Stimulated activated CD8-positive, alpha-beta memory T cell treated with anti-CD3 and anti-CD28 coated beads, Interleukin-15, amount 100 ng/mL, for 24 hours (primary cell): ENCODE measurements around the gene CDH23.

Source experiments
- DNase-seq: peaks from one replicate; pipeline ENCODE4 v3.0.0-alpha.2; 2020; ENCODE audit warnings: low read depth

Gene CDH23

GRCh38 chr10:71538608-71539260 lies 142.0 kb downstream of the CDH23 start:
- no peak for DNase-seq

GRCh38 chr10:71539442-71540118 lies 142.9 kb downstream of the CDH23 start:
- no peak for DNase-seq

GRCh38 chr10:71542478-71542877 lies 145.8 kb downstream of the CDH23 start:
- no peak for DNase-seq

GRCh38 chr10:71543608-71544170 lies 147.0 kb downstream of the CDH23 start:
- no peak for DNase-seq

- no peak for DNase-seq
Observed at GRCh38 chr10:71545001-71545400, 148.3 kb downstream of the CDH23 start.

- no peak for DNase-seq
Observed at GRCh38 chr10:71546220-71546619, 149.5 kb downstream of the CDH23 start.

- no peak for DNase-seq
Observed at GRCh38 chr10:71547312-71547711, 150.6 kb downstream of the CDH23 start.

GRCh38 chr10:71547876-71548846 lies 151.4 kb downstream of the CDH23 start:
- no peak for DNase-seq

GRCh38 chr10:71549766-71550533 lies 153.2 kb downstream of the CDH23 start:
- no peak for DNase-seq

- no peak for DNase-seq
Observed at GRCh38 chr10:71550628-71551027, 153.9 kb downstream of the CDH23 start.

GRCh38 chr10:71551970-71552369 lies 155.2 kb downstream of the CDH23 start:
- DNase-seq: no peak

- no peak for DNase-seq
Observed at GRCh38 chr10:71553432-71553831, 156.7 kb downstream of the CDH23 start.

GRCh38 chr10:71554671-71555070 lies 158.0 kb downstream of the CDH23 start:
- DNase-seq: no peak

GRCh38 chr10:71555087-71555723 lies 158.5 kb downstream of the CDH23 start:
- no peak for DNase-seq

- no peak for DNase-seq
Observed at GRCh38 chr10:71555724-71556119, 159.0 kb downstream of the CDH23 start.

- DNase-seq: no peak
Observed at GRCh38 chr10:71558991-71559390, 162.3 kb downstream of the CDH23 start.

- no peak for DNase-seq
Observed at GRCh38 chr10:71561003-71561574, 164.4 kb downstream of the CDH23 start.

- DNase-seq: no peak
Observed at GRCh38 chr10:71562181-71562580, 165.5 kb downstream of the CDH23 start.

GRCh38 chr10:71562904-71563303 lies 166.2 kb downstream of the CDH23 start:
- no peak for DNase-seq

GRCh38 chr10:71564194-71564820 lies 167.6 kb downstream of the CDH23 start:
- DNase-seq: no peak
